Parathyroid adenoma (tissue), 2 donors: ENCODE measurements around the gene TSHZ2.

Source experiments
- H2AFZ ChIP-seq: fragments of 300-600 bp; sonication (generic); one replicate; pipeline ENCODE4 v1.7.0; 2017; ENCODE audit warnings: antibody characterized with exemption, mild to moderate bottlenecking
- H3K27ac ChIP-seq: fragments of 300-600 bp; sonication (generic); one replicate; pipeline ENCODE4 v1.7.0; 2017
- H3K27me3 ChIP-seq: fragments of 300-600 bp; sonication (generic); one replicate; pipeline ENCODE4 v1.7.0; 2017; ENCODE audit warnings: low read length; ENCODE audit not compliant: control insufficient read depth, insufficient read depth
- H3K36me3 ChIP-seq: fragments of 300-600 bp; sonication (generic); one replicate; pipeline ENCODE4 v1.7.0; 2017; ENCODE audit warnings: low read length; ENCODE audit not compliant: control insufficient read depth, insufficient read depth
- H3K4me1 ChIP-seq: fragments of 300-600 bp; sonication (generic); one replicate; pipeline ENCODE4 v1.7.0; 2017; ENCODE audit warnings: control low read depth
- H3K4me2 ChIP-seq: fragments of 300-600 bp; sonication (generic); one replicate; pipeline ENCODE4 v1.7.0; 2017; ENCODE audit warnings: low read length
- H3K4me3 ChIP-seq: fragments of 300-600 bp; sonication (generic); one replicate; pipeline ENCODE4 v1.7.0; 2017; ENCODE audit warnings: low read depth, low read length
- H3K79me2 ChIP-seq: fragments of 300-600 bp; sonication (generic); one replicate; pipeline ENCODE4 v1.7.0; 2017; ENCODE audit warnings: control low read depth
- H3K9ac ChIP-seq: fragments of 300-600 bp; sonication (generic); one replicate; pipeline ENCODE4 v1.7.0; 2017; ENCODE audit warnings: mild to moderate bottlenecking
- H3K9me3 ChIP-seq: fragments of 300-600 bp; sonication (generic); one replicate; pipeline ENCODE4 v1.7.0; 2017; ENCODE audit warnings: low read length; ENCODE audit not compliant: control insufficient read depth
- CTCF ChIP-seq: fragments of 300-600 bp; sonication (generic); IDR thresholded peaks from one replicate; pipeline ENCODE4 v1.7.0; 2017; ENCODE audit warnings: antibody characterized with exemption, mild to moderate bottlenecking
- donor health status: primary hyperparathyroidism.

TSHZ2 gene

GRCh38 chr20:52926505-52926904, 45.7 kb upstream of the TSHZ2 start:
- H3K9me3 ChIP-seq, result no peaks in the 10 kb centered on the region
- H3K4me3 ChIP-seq, result no peak overlapping the region
- no peak overlapping the region for H3K4me2 ChIP-seq
- TF ChIP-seq CTCF, result no peak
- no peaks in the 10 kb centered on the region for H3K27me3 ChIP-seq
- H3K27ac ChIP-seq, result no peak overlapping the region
- H2AFZ ChIP-seq, result no peak overlapping the region
- H3K4me1 ChIP-seq, result no peaks in the 10 kb centered on the region
- H3K79me2 ChIP-seq, result no peaks in the 10 kb centered on the region
- no peaks in the 10 kb centered on the region for H3K36me3 ChIP-seq
- no peak overlapping the region for H3K9ac ChIP-seq

GRCh38 chr20:52933867-52934266, 38.3 kb upstream of the TSHZ2 start:
- Histone ChIP-seq H3K36me3 (no peaks in the 10 kb centered on the region), H3K9me3 (no peaks in the 10 kb centered on the region), H3K4me1 (no peaks in the 10 kb centered on the region), H2AFZ (no peak overlapping the region), H3K4me2 (no peak overlapping the region), H3K79me2 (no peaks in the 10 kb centered on the region), H3K9ac (no peak overlapping the region), H3K4me3 (no peak overlapping the region), H3K27ac (no peak overlapping the region), H3K27me3 (no peaks in the 10 kb centered on the region)
- TF ChIP-seq CTCF, result no peak

GRCh38 chr20:52936351-52937340, 35.5 kb upstream of the TSHZ2 start:
- H3K9me3 ChIP-seq, result no peaks in the 10 kb centered on the region
- H3K4me3 ChIP-seq, result no peak overlapping the region
- H3K4me2 ChIP-seq, result no peak overlapping the region
- no peaks in the 10 kb centered on the region for H3K36me3 ChIP-seq
- no peak overlapping the region for H2AFZ ChIP-seq
- no peaks in the 10 kb centered on the region for H3K4me1 ChIP-seq
- H3K27ac ChIP-seq, result no peak overlapping the region
- H3K79me2 ChIP-seq, result no peaks in the 10 kb centered on the region
- no peaks in the 10 kb centered on the region for H3K27me3 ChIP-seq
- TF ChIP-seq CTCF, result no peak
- H3K9ac ChIP-seq, result no peak overlapping the region

GRCh38 chr20:52937591-52938100, 34.5 kb upstream of the TSHZ2 start:
- no peaks in the 10 kb centered on the region for H3K4me1 ChIP-seq
- H3K4me2 ChIP-seq, result no peak overlapping the region
- no peaks in the 10 kb centered on the region for H3K9me3 ChIP-seq
- H3K79me2 ChIP-seq, result no peaks in the 10 kb centered on the region
- H3K27me3 ChIP-seq, result no peaks in the 10 kb centered on the region
- H2AFZ ChIP-seq, result no peak overlapping the region
- H3K27ac ChIP-seq, result no peak overlapping the region
- no peaks in the 10 kb centered on the region for H3K36me3 ChIP-seq
- no peak overlapping the region for H3K4me3 ChIP-seq
- no peak overlapping the region for H3K9ac ChIP-seq
- no peak for TF ChIP-seq CTCF
